Hematopoietic multipotent progenitor cell (in vitro differentiated cells): ENCODE data around the gene DLL3. TPM values are rescaled to one million over a fixed set of nuclear protein-coding genes. Genes with fewer than 3 reads are reported as not detected.

Experiments used
- DNase-seq, 3 donors: peaks; one replicate each; pipeline ENCODE4 v3.0.0-alpha.2; 2011 to 2015; ENCODE audit warnings: low read depth in 2 of 3, low spot score in 2 of 3
- total RNA-seq: library from RNA; depleted of rRNA; stranded (reverse); fragments of >200 nt; gene quantifications from one replicate; pipeline ENCODE4 v1.2.3, GENCODE V29; 2012

Gene DLL3
- total RNA-seq, 1 donor, result 0.27 TPM

- DNase-seq, result no peak
Observed at GRCh38 chr19:39515551-39516191, 16.9 kb downstream of the DLL3 start.

DNA sequence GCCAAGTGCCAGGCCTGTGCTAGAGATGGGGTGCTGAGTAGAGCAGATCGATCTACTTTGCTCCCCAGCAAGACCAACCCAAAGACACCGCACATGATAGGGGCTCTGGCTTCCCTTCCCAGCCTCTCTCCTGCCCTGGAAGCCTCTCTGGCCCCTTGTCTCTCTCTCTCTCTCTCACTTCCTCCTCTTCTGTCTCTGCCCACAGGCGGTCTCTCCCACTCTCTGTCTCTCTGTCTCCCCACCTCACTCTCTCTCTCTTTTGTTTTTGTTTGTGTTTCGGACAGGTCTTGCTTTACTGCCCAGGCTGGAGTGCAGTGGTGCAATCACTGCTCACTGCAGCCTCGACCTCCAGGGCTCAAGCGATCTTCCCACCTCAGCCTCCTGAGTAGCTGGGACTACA is 17.5 kb downstream of the DLL3 start:
- DNase-seq, result no peak

GRCh38 chr19:39517432-39517831 is 18.7 kb downstream of the DLL3 start:
- no peak for DNase-seq

DNA sequence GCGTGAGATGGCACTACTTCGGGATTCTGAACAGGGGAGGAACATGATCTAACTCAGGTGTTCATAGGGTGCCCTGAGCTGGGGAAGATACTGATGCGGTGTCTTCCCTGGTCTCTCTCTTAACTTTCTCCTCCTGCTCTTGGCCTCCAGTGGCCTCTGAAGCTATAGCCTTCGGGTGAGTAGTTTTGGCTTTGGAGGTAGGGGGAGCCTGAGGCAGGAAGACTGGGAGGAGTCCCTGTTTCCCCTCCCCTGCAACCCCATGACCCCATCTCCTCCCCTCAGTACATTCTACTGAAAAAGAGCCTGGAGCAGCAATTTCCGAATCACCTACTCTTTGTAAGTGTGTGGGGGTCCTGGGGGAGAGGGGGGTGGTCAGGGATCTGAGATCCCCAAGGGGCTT is 19.7 kb downstream of the DLL3 start:
- DNase-seq, result no peak

DNA sequence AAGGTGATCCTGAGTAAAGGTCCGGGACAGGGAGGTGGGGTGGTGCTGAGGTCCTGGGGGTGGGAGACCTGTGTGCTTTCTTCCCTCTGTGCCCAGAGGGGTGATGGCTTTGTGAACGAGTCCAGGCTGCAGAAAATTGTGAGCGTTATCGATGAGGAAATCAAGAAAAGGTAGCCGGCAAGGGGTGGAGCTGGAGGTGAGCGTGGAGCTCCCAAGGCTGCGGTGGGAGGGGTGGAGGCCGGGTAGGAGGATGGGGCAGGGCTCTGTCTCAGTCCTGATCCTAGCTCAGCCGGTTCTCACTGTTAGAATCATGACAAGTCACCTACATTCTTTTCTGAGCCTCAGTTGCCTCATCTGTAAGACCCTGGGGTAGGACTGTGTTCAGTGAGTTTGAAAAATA is 20.2 kb downstream of the DLL3 start:
- DNase-seq, result no peak

DNA sequence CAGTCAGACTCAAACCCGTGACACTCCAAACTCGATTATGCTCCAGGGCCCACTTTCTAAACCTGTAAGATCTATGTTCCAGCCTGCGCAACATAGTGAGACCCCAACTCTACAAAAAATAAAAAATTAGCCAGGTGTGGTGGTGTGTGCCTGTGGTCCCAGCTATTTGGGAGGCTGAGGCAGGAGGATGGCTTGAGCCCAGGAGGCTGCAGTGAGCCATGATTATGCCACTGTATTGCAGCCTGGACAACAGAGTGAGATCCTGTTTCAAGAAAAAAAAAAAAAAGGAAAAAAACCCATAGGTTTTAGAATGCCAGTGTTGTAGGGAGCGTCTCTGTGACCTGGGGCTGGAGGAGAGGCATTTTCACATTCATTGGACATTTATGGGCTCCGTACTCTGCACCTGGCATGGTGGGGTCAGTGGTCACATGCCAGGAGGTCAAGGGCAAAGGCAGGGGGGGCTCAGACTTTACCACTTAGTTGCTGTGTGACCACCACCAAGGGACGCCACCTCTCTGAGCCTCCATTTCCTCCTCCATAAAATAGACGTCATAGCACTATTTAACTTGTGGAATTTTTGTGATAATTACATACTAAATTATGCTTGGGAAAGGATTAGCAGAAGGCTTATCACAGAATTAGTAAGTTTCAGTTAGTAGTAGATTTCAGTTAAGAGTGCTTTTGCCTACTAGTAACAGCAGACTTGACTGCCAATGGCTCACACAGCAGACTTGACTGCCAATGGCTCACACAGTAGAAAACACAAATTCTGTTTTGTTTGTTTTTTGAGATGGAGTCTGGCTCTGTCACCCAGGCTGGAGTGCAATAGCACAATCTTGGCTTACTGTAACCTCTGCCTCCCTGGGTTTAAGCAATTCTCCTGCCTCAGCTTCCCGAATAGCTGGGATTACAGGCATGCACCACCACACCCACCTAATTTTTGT is 22.1 kb downstream of the DLL3 start:
- DNase-seq, result no peak

GRCh38 chr19:39524495-39524894 is 25.7 kb downstream of the DLL3 start:
- DNase-seq, result no peak

DNA sequence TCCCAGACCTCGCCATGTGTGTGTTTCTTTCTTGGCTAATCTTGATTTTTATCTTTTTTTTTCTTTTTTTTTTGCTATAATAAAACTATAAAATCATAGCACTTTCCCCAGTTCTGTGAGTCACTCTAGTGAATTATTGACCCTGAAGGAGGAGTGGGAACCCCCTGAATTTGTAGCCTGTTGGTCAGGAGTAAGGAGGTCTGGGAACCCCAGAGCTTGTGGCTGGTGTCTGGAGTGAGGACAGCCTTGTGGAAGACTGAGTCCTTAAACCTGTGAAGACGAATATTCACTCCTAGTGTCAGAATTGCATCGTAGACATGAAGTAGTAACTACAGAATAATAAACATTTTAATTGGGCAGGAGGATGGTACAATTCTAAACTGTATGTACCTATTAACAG is 26.5 kb downstream of the DLL3 start:
- no peak for DNase-seq

DNA sequence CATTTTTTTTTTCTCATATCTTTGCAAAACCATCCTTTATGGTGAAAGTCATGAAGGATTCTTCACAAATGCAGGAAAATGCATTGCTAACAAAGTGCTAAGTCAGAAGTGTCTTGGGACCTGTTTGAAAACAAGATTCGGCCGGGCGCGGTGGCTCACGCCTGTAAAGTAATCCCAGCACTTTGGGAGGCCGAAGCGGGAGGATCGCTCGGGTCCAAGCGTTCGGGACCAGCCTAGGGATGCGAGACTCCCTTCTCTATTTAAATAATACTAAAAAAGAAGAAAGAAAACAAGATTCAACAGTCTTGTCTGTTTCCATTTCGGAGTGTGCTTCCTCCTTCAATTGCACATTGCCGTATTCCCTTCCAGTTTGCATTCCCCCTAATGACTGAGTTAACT is 33.1 kb downstream of the DLL3 start:
- DNase-seq, result no peak

DNA sequence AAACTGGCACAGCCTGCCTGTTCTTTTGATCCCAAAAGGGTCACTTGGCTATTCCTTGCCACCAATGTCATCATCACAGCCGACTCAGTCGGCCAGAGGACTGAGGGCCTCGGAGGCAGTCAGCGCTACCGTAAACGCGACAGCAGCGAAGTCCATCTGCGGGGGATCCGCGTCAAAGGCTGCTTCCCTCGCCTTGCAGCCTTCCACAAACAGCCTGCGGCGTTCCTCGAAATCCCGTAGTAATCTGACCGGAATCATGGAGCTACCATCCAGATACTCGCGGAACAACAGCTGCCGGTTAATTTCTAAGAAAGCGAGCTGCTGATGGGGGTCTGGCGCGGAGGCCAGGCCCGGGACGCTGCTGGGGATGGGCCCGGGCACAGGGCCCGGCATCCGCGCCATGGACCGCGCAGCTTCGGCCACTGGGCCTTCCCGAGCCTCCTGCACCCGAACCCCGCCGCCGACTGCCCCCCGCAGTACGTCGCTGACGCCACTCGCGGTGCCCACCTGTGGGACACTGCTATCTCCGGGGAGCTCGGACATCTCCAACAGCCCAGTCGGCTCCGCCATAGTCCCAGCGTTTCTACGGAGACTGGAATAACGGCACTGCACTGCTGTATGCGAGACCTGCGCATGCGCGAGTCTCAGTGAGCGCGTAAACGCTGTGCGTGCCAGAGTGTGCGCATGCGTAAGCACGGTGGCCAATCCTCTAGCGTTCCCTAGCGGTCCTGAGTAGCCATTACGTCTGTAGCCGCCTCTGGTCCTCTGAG is 33.7 kb downstream of the DLL3 start, which contains the start of gene EID2B:
TSS of gene EID2B (minus strand) at position 620 of the 770 bp plus-strand sequence. CDS start at position 570, 50 bp downstream.
- peak; percentile 95 to 100 (median 97) for DNase-seq

GRCh38 chr19:39533003-39533512 is 34.3 kb downstream of the DLL3 start:
- no peak for DNase-seq

DNA sequence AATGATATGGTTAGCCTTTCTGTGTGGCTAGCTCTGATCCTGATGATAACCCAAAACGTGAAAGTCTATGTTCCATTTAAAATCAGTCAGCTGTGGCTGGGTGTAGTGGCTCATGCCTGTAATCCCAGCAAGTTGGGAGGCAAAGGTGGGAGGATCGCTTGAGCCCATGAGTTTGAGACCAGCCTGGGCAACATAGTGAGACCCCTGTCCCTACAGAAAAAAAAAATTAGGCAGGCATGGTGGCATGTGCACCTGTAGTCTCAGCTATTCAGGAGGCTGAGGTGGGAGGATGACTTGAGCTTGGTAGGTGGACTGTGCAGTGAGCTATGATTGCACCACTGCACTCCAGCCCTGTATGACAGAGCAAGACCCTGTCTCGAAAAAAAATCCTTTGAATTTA is 35.0 kb downstream of the DLL3 start:
- DNase-seq, result no peak

DNA sequence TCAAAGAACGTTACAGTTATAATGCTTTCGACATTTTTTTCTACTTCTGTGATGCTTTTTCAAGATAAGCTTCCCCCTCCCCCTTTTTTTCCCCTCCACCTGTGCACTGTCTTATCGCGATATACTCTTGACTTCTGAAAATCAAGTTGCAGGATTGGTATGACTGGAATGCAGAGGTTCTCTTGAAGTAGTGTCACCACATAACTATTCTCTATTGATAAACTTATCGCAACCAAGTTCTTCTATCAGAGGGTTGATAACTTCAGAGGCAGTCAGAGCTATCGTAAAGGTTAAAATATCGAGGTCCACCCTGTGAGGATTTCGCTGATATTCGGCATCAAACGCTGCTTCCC is 40.4 kb downstream of the DLL3 start:
- no peak for DNase-seq

DNA sequence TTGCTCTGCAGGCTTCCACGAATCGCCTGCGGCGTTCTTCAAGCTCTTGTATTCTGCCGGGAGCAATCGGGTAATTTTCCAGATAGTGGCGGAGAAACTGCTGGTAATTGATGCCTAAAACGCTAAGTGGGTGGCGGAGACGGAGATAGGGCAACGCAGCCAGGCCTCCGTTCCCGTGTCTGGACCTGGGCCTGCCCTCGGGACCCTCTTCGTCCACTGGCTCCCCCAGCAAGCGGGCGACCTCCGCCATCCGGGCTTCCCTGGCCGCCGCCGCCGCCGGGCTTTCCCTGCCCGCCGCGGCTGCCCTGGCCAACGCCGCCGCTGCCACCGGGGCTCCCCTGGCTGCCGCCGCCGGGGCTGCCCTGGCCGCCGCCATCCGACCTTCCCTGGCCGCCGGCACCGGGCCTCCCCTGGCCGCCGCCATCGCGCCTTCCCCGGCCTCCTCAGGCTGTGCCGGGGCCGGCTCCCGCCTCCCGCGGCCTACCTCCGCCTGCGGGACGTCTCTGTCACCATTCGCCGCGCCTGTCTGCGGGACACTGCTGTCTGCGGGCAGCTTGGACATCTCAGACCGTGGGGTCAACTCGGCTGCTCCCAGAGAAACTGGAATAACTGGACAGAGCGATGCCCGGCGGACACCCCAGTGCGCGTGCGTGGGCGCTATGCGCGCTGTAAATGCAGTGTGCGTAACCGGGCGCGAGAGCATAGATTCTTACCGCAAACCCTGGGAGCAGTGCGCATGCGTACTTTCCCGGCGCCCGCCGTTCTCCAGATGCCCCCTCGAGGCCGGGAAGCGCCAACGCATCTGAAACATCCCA is 41.0 kb downstream of the DLL3 start, which contains the start of gene EID2:
TSS of gene EID2 (minus strand) at position 644 of the 815 bp plus-strand sequence. CDS start at position 562, 82 bp downstream.
- peak; percentile 91 to 92 (median 92) for DNase-seq

DNA sequence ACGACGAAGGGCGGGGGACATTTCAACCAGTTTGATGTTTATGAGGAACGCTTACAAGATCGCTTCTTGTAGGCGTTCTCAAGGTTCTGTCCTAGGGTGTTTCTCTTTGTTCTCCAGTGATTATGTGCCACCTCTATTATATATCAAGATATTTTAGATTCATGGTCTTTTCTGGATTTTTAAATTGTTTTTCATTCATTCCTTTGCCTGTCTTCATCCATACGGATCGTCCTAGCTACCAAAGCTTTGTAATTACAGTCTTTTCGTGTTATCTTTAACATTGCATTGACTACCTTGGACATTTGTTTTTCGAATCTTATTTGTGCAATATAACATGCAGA is 41.6 kb downstream of the DLL3 start:
- DNase-seq, result no peak

- no peak for DNase-seq
Observed at GRCh38 chr19:39542206-39542605, 43.5 kb downstream of the DLL3 start.

DNA sequence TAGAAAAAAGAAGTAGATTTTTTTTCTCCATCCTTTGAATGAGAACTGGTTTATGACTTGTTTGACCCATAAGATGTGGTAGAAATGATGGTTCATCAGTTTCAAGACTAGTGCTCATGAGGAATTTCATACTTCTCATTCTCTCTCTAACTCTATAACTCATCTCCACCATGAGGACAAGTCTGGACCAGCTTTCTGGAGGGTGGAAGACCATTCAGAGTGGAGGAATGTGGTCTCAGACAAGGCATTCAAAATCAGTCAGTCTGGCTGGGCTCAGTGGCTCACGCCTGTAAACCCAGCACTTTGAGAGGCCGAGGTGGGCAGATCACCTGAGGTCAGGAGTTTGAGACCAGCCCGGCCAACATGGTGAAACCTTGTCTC is 44.7 kb downstream of the DLL3 start:
- no peak for DNase-seq

DNA sequence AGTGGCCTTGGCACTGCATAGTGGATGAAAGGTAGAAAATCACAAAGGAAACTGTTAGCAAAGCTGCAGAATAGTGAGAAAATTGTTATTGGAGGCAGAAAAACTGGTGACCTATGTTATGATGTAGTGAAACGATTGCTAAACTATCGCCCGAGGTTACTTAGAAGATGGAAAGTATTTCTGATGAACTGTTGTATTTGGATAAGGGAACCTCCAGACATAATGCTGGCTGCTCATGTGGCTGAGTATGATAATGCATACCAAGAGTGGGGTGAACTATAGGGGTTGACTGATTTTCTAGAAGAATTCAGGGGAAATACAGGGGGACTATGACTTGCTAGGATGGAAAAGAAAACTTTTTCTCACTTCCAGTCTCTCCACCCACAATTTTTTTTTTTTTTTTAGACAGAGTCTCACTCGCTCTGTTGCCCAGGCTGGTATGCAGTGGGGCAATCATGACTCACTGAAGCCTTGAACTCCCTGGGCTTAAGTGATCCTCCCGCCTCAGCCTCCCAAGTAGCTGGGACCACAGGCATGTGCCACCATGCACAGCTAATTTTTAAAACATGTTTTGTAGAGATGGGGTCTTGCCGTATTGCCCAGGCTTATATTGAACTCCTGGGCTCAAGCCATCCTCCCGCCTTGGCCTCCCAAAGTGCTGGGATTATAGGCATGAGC is 45.6 kb downstream of the DLL3 start:
- no peak for DNase-seq

- no peak for DNase-seq
Observed at GRCh38 chr19:39544911-39545310, 46.2 kb downstream of the DLL3 start.

GRCh38 chr19:39546599-39546998 is 47.9 kb downstream of the DLL3 start:
- no peak for DNase-seq
